Measurements from ENCODE around the gene MINDY1. TPM values are rescaled to one million over a fixed set of nuclear protein-coding genes. Genes with fewer than 3 reads are reported as not detected.

Gene MINDY1
- total and polyA plus RNA-seq, 11 donors = 18.5 to 98.4 (median 54.0) TPM

GRCh38 chr1:150973258-150973835 is 33.4 kb downstream of the MINDY1 start:
- H3K27me3 ChIP-seq = no peaks in the 10 kb centered on the region
- intact Hi-C loops (cut with DNase I) = loop anchor here in 3 of 10 donors (5.0 kb wide), 2 partner anchors 46 to 96 kb away; partner anchors contain the start of genes SETDB1 (in 3 of the 3) and ARNT (in 1 of the 3)
- WGBS, 4 donors = 9 to 12% (median 10%) methylated on average over 10 to 15 of the region's 15 CpGs
- H3K36me3 ChIP-seq = peaks cover 0 to 9% (median 6%) of the 10 kb centered on the region in 9 donors
- peak in 2 of 4 donors; percentile 2 to 5 for ATAC-seq
- peaks cover 0 to 78% (median 47%) of the 10 kb centered on the region in 12 donors for H3K4me1 ChIP-seq
- peak overlapping the region in 11 of 12 donors; percentile 91 to 99 (median 95) for H3K27ac ChIP-seq
- peak overlapping the region; percentile 75 to 99 (median 92) for H3K4me3 ChIP-seq
- TF ChIP-seq POLR2A (IDR thresholded peaks at IDR 0.05) = no peak
- no peak for TF ChIP-seq CTCF (IDR thresholded peaks at IDR 0.05)
- H3K9me3 ChIP-seq = no peaks in the 10 kb centered on the region
- DNase-seq = peak in 3 of 5 donors; percentile 25 to 41 (median 40)

GRCh38 chr1:150972417-150972940 is 34.2 kb downstream of the MINDY1 start:
- Histone ChIP-seq H3K27ac (peak overlapping the region in 11 of 12 donors; percentile 70 to 99 (median 95)), H3K4me1 (peaks cover 0 to 70% (median 47%) of the 10 kb centered on the region in 12 donors), H3K9me3 (no peaks in the 10 kb centered on the region), H3K36me3 (peaks cover 0 to 18% (median 14%) of the 10 kb centered on the region in 9 donors), H3K27me3 (no peaks in the 10 kb centered on the region), H3K4me3 (peak overlapping the region in 9 of 12 donors; percentile 75 to 99 (median 90))
- 42 to 53% (median 50%) methylated on average over 4 of the region's 4 CpGs for WGBS, 4 donors
- no peak for DNase-seq
- TF ChIP-seq POLR2A (IDR thresholded peaks at IDR 0.05) (no peak), CTCF (IDR thresholded peaks at IDR 0.05) (no peak)
- no peak for ATAC-seq
- intact Hi-C loops (cut with DNase I) = loop anchor here in 3 of 10 donors (5.0 kb wide), 2 partner anchors 45 to 95 kb away; partner anchors contain the start of genes SETDB1 (in 3 of the 3) and ARNT (in 1 of the 3)

- H3K36me3 ChIP-seq = peaks cover 0 to 24% (median 21%) of the 10 kb centered on the region in 9 donors
- H3K27ac ChIP-seq = peak overlapping the region in 11 of 12 donors; percentile 70 to 99 (median 95)
- 54 to 66% (median 63%) methylated on average over 6 of the region's 6 CpGs for WGBS, 4 donors
- peak in 1 of 4 donors; percentile 8 for ATAC-seq
- intact Hi-C loops (cut with DNase I) = loop anchor here in 3 of 10 donors (5.0 kb wide), 2 partner anchors 44 to 94 kb away; partner anchors contain the start of genes SETDB1 (in 3 of the 3) and ARNT (in 1 of the 3)
- H3K9me3 ChIP-seq = no peaks in the 10 kb centered on the region
- DNase-seq = peak in 2 of 5 donors; percentile 25 to 28
- H3K4me3 ChIP-seq = peak overlapping the region in 9 of 12 donors; percentile 3 to 97 (median 15)
- no peaks in the 10 kb centered on the region for H3K27me3 ChIP-seq
- H3K4me1 ChIP-seq = peaks cover 0 to 63% (median 46%) of the 10 kb centered on the region in 12 donors
- TF ChIP-seq CTCF (IDR thresholded peaks at IDR 0.05) (no peak), POLR2A (IDR thresholded peaks at IDR 0.05) (no peak)
Measured at GRCh38 chr1:150971583-150972416, 34.9 kb downstream of the MINDY1 start.
